ENCODE measurements around the gene ZNF219.
"Not testable (repeated sequence)": the region's sequence is repeated elsewhere in the genome, so short reads cannot be mapped to it uniquely, and the experiment has no call there.

The ZNF219 gene

DNA sequence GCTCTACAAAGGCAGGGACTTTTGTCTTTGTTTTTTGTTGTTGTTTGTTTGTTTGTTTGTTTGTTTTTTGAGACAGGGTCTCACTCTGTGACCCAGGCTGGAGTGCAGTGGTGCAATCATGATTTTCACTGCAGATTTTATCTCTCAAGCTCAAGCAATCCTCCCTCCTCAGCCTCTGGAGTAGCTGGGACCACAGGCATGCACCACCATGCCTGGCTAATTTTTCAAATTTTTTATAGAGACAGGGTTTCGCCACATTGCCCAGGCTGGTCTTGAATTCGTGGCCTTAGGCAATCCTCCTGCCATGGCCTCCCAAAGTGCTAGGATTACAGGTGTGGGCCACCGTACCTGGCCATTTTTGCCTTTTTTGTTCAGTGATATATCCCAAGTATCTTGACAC lies 57.5 kb downstream of the ZNF219 start:
- not testable (repeated sequence) for DNase-seq

GRCh38 chr14:21040370-21040925 lies 58.0 kb downstream of the ZNF219 start:
- DNase-seq = no peak
